Skeletal muscle satellite cell (primary cell): Measurements from ENCODE around the gene FRAT1. TPM values are rescaled to one million over a fixed set of nuclear protein-coding genes. Genes with fewer than 3 reads are reported as not detected.

Experiments
- H3K27me3 ChIP-seq: 2 replicates; pipeline ENCODE4 v1.7.0; 2013; ENCODE audit warnings: low read length; ENCODE audit not compliant: control insufficient read depth, insufficient read depth
- H3K36me3 ChIP-seq: 2 replicates; pipeline ENCODE4 v1.7.0; 2013; ENCODE audit warnings: mild to moderate bottlenecking, control low read depth, low read length; ENCODE audit not compliant: insufficient read depth
- H3K4me1 ChIP-seq: 2 replicates; pipeline ENCODE4 v1.7.0; 2013; ENCODE audit warnings: low read length; ENCODE audit not compliant: control insufficient read depth, insufficient read depth
- H3K4me2 ChIP-seq: 2 replicates; pipeline ENCODE4 v1.7.0; 2013; ENCODE audit warnings: mild to moderate bottlenecking, low read length
- H3K4me3 ChIP-seq: 2 replicates; pipeline ENCODE4 v1.7.0; 2013; ENCODE audit warnings: low read length
- H3K9ac ChIP-seq: 2 replicates; pipeline ENCODE4 v1.7.0; 2013; ENCODE audit warnings: mild to moderate bottlenecking, low read depth, low read length, moderate library complexity
- H3K9me3 ChIP-seq: replicated peaks from 2 replicates; pipeline ENCODE4 v1.7.0; 2013; ENCODE audit warnings: mild to moderate bottlenecking, control low read depth, low read length
- small RNA-seq: library from RNA; depleted of rRNA; stranded (forward); fragments of <200 nt; gene quantifications from one replicate; pipeline ENCODE3, GENCODE V24; 2012

FRAT1 gene

GRCh38 chr10:97360705-97361536 is 41.9 kb downstream of the FRAT1 start:
- H3K4me1 ChIP-seq: no peaks in the 10 kb centered on the region
- H3K4me2 ChIP-seq: no peak overlapping the region
- H3K9ac ChIP-seq: no peak overlapping the region
- no peak overlapping the region for H3K4me3 ChIP-seq
- H3K9me3 ChIP-seq: no peaks in the 10 kb centered on the region
- H3K36me3 ChIP-seq: peaks cover 52% of the 10 kb centered on the region
- H3K27me3 ChIP-seq: no peaks in the 10 kb centered on the region

GRCh38 chr10:97361537-97361901 is 42.4 kb downstream of the FRAT1 start:
- Histone ChIP-seq H3K4me1 (no peaks in the 10 kb centered on the region), H3K27me3 (no peaks in the 10 kb centered on the region), H3K9ac (no peak overlapping the region), H3K36me3 (peaks cover 51% of the 10 kb centered on the region), H3K4me3 (no peak overlapping the region), H3K9me3 (no peaks in the 10 kb centered on the region), H3K4me2 (no peak overlapping the region)

- H3K4me1 ChIP-seq: no peaks in the 10 kb centered on the region
These were observed 43.4 kb downstream of the FRAT1 start for GRCh38 chr10:97362310-97363033.

GRCh38 chr10:97363071-97363470 is 44.0 kb downstream of the FRAT1 start:
- no peak overlapping the region for H3K4me2 ChIP-seq
- H3K9me3 ChIP-seq: no peaks in the 10 kb centered on the region
- H3K27me3 ChIP-seq: no peaks in the 10 kb centered on the region
- peaks cover 54% of the 10 kb centered on the region for H3K36me3 ChIP-seq
- no peaks in the 10 kb centered on the region for H3K4me1 ChIP-seq
- no peak overlapping the region for H3K4me3 ChIP-seq
- H3K9ac ChIP-seq: no peak overlapping the region

More at GRCh38 chr10:97362310-97363033, 43.4 kb downstream of the FRAT1 start:
- Histone ChIP-seq H3K4me2 (no peak overlapping the region), H3K27me3 (no peaks in the 10 kb centered on the region), H3K9me3 (no peaks in the 10 kb centered on the region), H3K36me3 (peaks cover 54% of the 10 kb centered on the region), H3K4me3 (no peak overlapping the region), H3K9ac (no peak overlapping the region)

GRCh38 chr10:97365761-97366351 is 46.8 kb downstream of the FRAT1 start:
- no peaks in the 10 kb centered on the region for H3K9me3 ChIP-seq
- peaks cover 43% of the 10 kb centered on the region for H3K36me3 ChIP-seq
- H3K27me3 ChIP-seq: no peaks in the 10 kb centered on the region
- H3K4me3 ChIP-seq: no peak overlapping the region
- H3K9ac ChIP-seq: no peak overlapping the region
- no peak overlapping the region for H3K4me2 ChIP-seq
- H3K4me1 ChIP-seq: no peaks in the 10 kb centered on the region

GRCh38 chr10:97366572-97366971 is 47.5 kb downstream of the FRAT1 start:
- Histone ChIP-seq H3K36me3 (peaks cover 50% of the 10 kb centered on the region), H3K9me3 (no peaks in the 10 kb centered on the region), H3K27me3 (no peaks in the 10 kb centered on the region), H3K9ac (no peak overlapping the region), H3K4me3 (no peak overlapping the region), H3K4me1 (no peaks in the 10 kb centered on the region), H3K4me2 (no peak overlapping the region)

GRCh38 chr10:97367126-97367649 is 48.1 kb downstream of the FRAT1 start:
- Histone ChIP-seq H3K27me3 (no peaks in the 10 kb centered on the region), H3K4me2 (no peak overlapping the region), H3K36me3 (peaks cover 56% of the 10 kb centered on the region), H3K4me1 (no peaks in the 10 kb centered on the region), H3K9ac (no peak overlapping the region), H3K9me3 (no peaks in the 10 kb centered on the region), H3K4me3 (no peak overlapping the region)

Small RNA genes within 50 kb of the gene (small RNA-seq; reads per million reads assigned to genes)
- gene RF00017: not detected
